SIG-M5 treated with dmso at 0.1 percent for 504 hours (cell line): ENCODE results near the gene MGRN1.

Experiments
- DNase-seq: peaks from one replicate; lab custom pipeline; 2025; ENCODE audit not compliant: unreplicated experiment; lab: John Stamatoyannopoulos, UW

The MGRN1 gene

DNA sequence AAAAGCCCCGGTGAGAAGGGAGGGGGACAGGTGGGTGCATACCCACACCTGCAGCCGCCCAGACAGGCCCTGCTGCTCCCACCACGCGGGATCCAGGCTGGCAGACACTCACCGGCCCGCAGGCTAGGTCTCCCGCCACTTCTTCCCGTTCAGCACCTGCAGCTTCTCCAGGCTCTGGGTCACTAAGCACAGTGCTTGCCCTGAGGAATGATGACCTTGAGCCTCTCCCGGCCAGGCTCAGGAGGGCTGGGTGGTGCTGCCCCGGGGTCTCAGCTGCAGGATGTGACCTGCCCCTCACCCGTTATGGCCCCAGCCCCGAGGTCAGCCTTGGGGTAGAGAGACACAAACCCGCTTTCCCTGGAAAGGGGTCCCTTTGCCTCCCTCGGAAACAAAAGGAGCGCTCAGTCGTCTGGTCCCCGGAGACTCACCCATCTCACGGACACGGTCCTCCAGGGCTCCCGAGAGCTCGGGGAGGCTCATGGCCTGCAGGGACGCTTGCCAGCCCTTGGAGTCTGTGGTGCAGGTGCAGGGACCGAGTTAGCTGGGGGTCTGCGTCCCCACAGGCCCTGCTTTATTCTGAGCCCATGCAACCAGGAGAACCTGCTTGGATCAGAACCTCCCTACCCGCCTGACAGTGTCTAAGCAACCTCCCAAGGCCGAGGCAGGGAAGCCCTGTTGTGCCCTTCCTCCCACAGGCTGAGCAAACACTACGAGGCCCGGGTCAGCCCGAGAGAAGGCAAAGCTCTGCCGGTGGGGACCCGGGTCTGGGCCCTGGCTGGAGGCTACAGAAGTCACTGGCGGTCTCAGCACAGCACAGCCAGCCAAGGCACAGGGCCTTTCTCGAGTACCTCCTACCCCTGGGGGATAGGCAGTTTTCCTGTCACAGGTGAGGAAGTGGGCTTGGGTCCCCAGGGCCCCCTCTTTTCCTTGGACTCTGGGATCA, 72.5 kb downstream of the MGRN1 start:
- DNase-seq = no peak

DNA sequence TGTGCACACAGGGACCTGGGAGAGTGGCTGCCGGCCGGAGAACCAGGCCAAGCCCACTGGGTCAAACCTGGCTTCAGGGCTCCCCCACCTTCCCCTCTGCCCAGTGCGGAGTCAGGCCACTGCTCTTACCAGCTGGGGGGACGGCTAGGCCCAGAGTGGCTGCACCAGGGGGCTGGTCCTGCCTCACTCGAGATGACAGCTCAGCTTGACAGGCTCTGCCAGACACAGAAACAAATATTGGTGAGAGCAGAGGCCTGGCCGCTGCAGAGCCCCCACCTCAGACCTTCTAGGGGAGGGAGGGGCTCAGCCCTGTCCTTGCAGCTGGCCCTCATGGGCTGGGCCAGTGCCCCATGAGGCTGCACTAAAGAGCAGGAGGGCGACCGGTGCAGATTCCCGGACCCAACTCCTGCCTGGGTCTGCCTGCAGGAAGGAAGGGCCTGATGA, 73.2 kb downstream of the MGRN1 start:
- DNase-seq = no peak

GRCh38 chr16:4698321-4699045, 73.9 kb downstream of the MGRN1 start:
- DNase-seq = no peak

GRCh38 chr16:4699046-4699556, 74.5 kb downstream of the MGRN1 start:
- no peak for DNase-seq

DNA sequence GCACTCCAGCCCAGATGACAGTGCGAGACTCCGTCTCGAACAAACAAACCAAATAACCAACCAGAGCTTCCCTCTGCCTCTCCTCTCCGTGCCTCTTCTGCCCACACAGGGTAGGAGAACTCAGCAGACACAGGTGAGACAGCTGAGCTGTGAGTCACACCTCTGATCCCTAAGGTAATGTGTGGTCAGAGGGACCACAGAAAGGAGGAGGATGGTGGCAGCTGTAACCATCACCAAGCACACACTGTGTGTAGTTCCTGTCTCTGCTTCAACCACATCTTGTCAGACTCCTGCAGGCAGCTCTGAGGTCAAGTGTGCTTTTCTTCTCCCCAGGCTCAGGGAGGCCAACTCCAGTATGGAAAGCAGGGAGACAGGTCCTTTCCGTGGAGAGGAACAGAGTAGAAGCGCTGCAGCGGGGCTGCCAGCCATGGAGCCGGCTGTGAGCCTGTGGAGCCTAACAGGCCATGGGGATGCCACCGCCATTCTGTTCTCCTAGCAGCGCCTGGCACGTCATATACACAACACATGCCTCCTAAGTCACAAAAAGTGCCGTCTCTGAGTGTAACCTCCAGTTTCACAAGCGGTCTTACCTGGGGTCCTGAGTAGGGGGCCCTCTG, 75.9 kb downstream of the MGRN1 start:
- no peak for DNase-seq

DNA sequence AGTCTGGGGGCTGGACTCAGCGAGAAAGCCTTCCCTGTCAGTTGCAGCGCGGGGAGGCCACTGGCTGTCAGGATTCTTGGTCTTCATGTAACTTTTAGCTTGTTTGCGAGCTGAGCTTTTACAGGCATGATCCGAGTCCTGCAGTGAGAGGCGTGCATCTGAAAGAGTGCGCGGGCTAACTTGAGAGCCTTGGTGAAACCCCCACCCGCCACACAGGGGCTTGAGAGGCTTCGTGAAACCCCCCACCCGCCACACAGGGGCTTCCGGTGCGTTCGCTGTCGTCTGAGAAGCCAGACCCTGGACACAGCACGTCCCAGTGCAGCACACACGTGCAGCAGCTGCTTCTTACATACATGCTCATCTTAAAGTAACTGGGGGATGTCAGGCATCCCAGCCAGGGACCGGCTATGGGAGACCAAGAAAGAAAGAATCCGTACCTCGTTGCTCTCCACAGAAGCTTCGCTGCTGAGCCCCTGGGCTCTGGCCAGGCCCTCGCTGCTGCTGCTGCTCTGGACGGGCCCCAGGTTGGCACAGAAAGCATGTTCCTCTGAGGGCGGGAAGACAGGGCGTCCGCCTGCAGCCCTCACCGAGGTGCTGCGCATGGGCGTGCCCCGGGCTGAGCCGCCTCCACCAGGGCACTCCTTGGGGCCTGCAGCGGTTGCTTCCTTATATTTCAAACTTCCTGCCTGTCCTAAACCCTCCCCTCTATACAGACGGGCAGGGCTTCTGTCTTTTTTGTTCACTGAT, 76.5 kb downstream of the MGRN1 start:
- DNase-seq = no peak

DNA sequence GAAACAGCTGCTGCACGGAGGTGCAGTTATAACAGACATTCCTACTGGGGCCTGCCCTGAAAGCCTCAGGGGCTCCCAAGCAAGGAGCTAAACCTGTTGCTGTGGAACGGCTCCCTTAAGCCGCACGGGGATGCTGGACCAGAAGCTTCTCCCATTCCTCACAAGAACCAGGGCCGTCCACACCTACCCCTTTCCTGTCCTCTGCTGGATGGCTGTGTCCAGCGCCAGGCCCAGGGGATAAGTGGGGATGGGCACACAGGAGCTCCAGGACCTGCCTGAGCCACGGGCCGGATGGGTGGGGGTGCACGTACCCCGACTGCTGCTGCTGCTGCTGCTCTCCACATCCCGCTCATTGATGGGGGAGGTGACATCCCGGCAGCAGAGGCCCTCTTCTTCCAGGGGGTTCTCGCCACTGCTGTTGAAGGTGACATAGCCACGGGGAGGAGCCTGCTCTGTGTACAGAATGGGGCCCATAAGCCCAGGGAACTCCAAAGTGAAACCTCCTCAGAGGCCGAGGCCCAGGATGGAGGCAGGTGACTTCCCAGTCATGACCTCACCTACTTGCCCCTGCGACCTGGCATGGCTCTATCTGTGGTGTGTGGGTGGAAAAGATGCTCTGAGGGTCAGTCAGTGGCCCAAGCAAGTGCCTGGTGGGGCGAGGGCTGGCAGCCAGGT, 77.3 kb downstream of the MGRN1 start:
- no peak for DNase-seq

DNA sequence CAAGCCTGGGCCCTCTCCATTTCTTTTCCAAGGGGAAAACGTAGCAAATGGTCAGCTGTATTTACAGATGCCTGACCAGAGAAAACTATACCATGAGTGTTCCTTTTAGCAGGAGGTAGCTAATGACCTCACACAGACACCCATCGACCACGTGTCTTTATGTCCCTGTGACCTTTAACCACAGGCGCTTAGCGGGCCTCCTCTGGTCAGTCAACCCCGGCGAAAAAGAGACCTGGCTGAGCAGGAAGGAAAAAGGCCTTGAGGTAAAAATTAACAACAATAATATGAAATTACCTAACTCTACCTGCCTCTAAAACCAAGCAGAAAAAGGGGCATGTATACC, 77.8 kb downstream of the MGRN1 start:
- no peak for DNase-seq

GRCh38 chr16:4703906-4704305, 79.3 kb downstream of the MGRN1 start:
- no peak for DNase-seq

- no peak for DNase-seq
Observed at GRCh38 chr16:4704491-4704890, 79.9 kb downstream of the MGRN1 start.

- DNase-seq = no peak
Observed at GRCh38 chr16:4704913-4705312, 80.3 kb downstream of the MGRN1 start.

- DNase-seq = no peak
Observed at GRCh38 chr16:4706871-4707270, 82.2 kb downstream of the MGRN1 start.

DNA sequence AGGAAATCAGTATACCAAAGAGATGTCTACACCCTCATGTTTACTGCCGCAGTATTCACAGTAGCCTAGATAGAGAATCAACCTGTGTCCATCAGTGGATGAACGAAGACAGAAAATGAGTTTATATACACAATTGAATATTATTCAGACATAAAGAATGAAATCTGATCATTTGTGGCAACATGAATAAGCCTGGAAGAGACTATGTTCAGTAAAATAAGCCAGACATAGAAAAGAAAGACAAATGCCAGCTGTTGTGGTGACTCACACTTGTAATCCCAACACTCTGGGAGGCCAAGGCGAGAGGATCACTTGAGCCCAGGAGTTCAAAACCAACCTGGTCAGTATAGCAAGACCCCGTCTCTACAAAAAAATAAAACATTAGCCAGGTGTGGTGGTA, 84.9 kb downstream of the MGRN1 start:
- DNase-seq = no peak

DNA sequence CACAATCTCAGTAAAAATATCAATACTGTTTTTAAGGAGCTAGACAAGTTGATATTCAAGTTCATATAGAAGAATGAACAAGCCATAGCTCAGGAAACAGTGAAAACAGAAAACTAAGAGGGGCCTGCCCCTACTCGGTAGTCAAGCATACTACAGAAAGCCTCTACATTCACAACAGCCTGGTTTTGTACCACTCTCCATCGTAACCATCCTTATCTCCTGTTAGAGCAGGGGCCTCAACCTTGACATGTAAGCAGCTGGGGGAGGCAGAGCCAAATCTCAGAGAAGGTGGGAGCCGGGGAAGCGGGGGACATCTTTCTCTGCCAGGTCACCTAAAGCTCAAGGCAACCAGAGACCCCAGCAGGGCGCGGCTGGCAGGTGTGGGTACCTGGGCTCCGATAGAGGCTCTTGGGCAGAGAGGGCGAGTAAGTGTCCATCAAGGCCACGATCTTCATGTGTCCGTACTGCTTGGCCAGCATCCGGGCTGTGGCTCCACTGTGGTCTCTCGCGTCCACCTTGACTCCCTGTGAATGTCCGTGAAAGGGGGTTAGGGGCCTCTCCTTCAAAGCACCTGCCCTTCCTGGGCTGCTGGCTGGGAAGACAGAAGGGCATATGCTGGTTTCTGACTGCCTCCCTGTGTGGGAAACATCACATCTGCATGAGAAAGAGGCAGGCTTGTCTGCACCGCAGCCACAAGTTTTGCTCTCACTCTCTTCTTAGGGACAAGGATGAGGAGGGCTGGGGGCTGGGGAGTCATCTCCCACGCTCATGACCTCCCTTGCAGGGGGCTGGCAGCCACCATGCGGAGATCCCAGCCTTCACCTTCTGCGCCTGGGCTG, 89.3 kb downstream of the MGRN1 start:
- no peak for DNase-seq

DNA sequence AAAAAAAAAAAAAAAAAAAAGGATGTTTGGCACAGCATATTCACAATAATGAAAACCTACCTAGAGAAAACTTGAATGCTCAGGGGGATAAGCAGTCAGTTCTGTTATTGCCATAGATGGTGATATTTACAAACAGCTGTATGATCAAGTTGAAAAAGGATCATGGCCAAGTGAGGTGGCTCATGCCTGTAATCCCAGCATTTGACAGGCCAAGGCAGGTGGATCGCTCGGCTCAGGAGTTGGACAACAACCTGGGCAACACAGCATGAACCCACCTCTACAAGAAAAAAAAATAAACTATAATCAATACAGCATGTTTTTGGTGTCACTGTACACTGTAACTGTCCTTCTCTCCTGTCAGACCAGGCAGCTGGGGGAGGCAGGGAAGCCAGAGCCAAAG, 90.4 kb downstream of the MGRN1 start:
- no peak for DNase-seq

GRCh38 chr16:4718466-4718865, 93.8 kb downstream of the MGRN1 start:
- no peak for DNase-seq

DNA sequence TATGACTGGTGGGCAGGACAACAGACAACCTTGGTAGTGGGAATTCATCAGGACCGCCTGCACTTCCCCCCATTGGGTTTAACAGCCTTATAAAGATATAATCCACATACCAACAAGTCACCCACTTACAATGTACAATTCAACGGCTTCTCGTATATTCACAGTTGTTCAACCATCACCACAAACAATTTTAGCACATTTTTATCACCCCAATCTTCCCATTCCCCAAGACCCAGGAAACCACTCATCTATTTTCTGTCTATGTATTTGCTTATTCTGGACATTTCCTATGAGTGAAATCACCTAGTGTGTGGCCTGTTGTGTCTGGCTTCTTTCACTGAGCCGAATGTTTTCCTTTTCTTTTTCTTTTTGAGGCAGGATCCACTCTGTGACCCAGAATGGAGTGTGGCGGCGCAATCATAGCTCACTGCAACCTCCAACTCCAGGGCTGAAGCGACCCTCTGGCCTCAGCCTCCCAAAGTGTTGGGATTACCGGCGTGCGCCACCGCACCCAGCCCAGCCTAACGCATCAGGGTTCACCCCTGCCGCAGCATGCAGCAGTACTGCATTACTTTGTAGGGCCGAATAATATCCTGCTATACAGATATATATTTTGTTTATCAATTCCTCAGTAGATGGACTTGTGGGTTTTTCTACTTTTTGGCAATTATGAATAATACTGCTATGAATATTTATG, 98.6 kb downstream of the MGRN1 start:
- no peak for DNase-seq

DNA sequence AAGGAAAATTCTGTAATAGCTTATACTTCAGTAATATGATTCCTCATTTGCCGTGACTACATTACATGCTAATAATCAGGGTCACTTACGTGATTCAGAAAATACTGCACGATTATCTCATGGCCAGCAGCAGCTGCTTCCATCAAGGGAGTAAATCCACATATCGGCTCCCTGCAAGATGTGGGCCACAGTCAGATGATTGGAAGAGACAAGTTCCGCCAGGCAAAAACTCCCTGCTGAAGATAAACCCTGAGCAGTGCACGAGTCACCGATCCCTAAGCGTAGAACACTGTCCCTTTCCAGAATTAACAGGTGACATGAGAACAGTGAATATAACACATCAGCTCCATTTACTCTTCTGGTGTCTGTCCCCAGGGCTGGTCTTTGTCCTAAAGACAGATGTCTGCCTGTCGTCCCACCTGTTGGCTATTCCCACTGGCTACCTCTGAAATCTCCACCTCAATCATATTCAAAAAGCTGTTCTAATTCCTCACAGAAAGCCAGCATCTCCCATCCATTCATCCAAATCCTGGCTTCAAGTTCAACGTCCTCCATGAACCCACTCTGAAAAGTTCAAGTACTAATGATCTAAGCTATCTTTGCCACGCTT, 100.1 kb downstream of the MGRN1 start:
- DNase-seq = no peak

GRCh38 chr16:4726616-4727015, 102.0 kb downstream of the MGRN1 start:
- no peak for DNase-seq
